Common myeloid progenitor, CD34-positive (primary cell): ENCODE measurements around the gene PCIF1.

Experiments used
- CTCF ChIA-PET: fragments of 350-600 bp; sonication (Branson Sonifier 250); formaldehyde crosslinking; loops from one replicate; lab custom pipeline; 2021; ENCODE audit warnings: antibody characterized with exemption; lab: Charles Lee
- POLR2A ChIA-PET: fragments of 350-600 bp; sonication (Branson Sonifier 250); formaldehyde crosslinking; loops from one replicate; lab custom pipeline; 2021; ENCODE audit warnings: antibody characterized with exemption; lab: Charles Lee
- DNase-seq, 3 donors: peaks; one replicate each; pipeline versions ENCODE4 v3.0.0 to v3.0.0-alpha.2; 2013
- H3K27ac ChIP-seq, 2 experiments: 1 replicate in 1 of 2; 2 replicates in 1 of 2; pipeline ENCODE4 v1.7.0; 2013; ENCODE audit warnings: inconsistent platforms in 2 of 2, low read length in 2 of 2, mild to moderate bottlenecking in 2 of 2, low read depth in 1 of 2, moderate library complexity in 1 of 2; ENCODE audit not compliant: severe bottlenecking in 2 of 2, insufficient read depth in 1 of 2, poor library complexity in 1 of 2
- H3K27me3 ChIP-seq, 5 experiments: replicated peaks in 2 of 5; 1 replicate in 3 of 5; 2 replicates in 2 of 5; pipeline versions ENCODE4 v1.6.1 to v1.7.0; 2013; ENCODE audit warnings: low read length in 4 of 5, mild to moderate bottlenecking in 2 of 5, moderate library complexity in 2 of 5, inconsistent platforms in 1 of 5; ENCODE audit not compliant: insufficient read depth in 5 of 5, control insufficient read depth in 4 of 5
- H3K36me3 ChIP-seq, 4 experiments: 1 replicate in 2 of 4; 2 replicates in 2 of 4; pipeline versions ENCODE4 v1.6.1 to v1.7.0; 2013; ENCODE audit warnings: low read length in 3 of 4, control low read depth in 1 of 4, mild to moderate bottlenecking in 1 of 4; ENCODE audit not compliant: control insufficient read depth in 4 of 4, insufficient read depth in 4 of 4
- H3K4me1 ChIP-seq, 4 experiments: 1 replicate in 3 of 4; 2 replicates in 1 of 4; pipeline versions ENCODE4 v1.6.1 to v1.7.1; 2013; ENCODE audit warnings: low read length in 3 of 4, mild to moderate bottlenecking in 3 of 4, control low read depth in 1 of 4, inconsistent platforms in 1 of 4, moderate library complexity in 1 of 4; ENCODE audit not compliant: control insufficient read depth in 4 of 4, insufficient read depth in 4 of 4; ENCODE audit errors: control extremely low read depth in 1 of 4
- H3K4me3 ChIP-seq, 7 experiments: 1 replicate in 4 of 7; 2 replicates in 3 of 7; pipeline versions ENCODE4 v1.5.1 to v1.7.0; 2013; ENCODE audit warnings: mild to moderate bottlenecking in 7 of 7, low read length in 6 of 7, moderate library complexity in 6 of 7, inconsistent platforms in 2 of 7, low read depth in 2 of 7, control low read depth in 1 of 7; ENCODE audit not compliant: insufficient read depth in 4 of 7, control insufficient read depth in 1 of 7; ENCODE audit errors: extremely low read depth in 1 of 7
- H3K9me3 ChIP-seq, 5 experiments: 1 replicate in 4 of 5; 2 replicates in 1 of 5; pipeline versions ENCODE4 v1.6.1 to v1.7.1; 2013; ENCODE audit warnings: low read length in 4 of 5, mild to moderate bottlenecking in 2 of 5, inconsistent platforms in 1 of 5, low read depth in 1 of 5, moderate library complexity in 1 of 5; ENCODE audit not compliant: control insufficient read depth in 4 of 5, insufficient read depth in 2 of 5; ENCODE audit errors: control extremely low read depth in 1 of 5
- WGBS: methylation state at CpG from one replicate; pipeline ENCODE4 v1.1.5; 2013; ENCODE audit not compliant: insufficient coverage; 5-methylcytosine and 5-hydroxymethylcytosine counted together

The PCIF1 gene

GRCh38 chr20:45909817-45910669 is 24.4 kb upstream of the PCIF1 start:
- DNase-seq, result no peak
- WGBS, result 89% methylated on average over 20 of the region's 22 CpGs
- Histone ChIP-seq H3K36me3 (peaks cover 0 to 8% (median 2%) of the 10 kb centered on the region in 4 experiments), H3K9me3 (no peaks in the 10 kb centered on the region), H3K27me3 (no peaks in the 10 kb centered on the region), H3K4me3 (peak overlapping the region in 3 of 7 experiments; percentile 40 to 78 (median 60)), H3K27ac (peak overlapping the region in 1 of 2 experiments; percentile 45), H3K4me1 (peaks cover 13 to 37% (median 31%) of the 10 kb centered on the region in 4 experiments)
- CTCF ChIA-PET, result interaction anchor here (0.8 to 4.1 kb wide), 13 partner anchors 10 to 111 kb away, joined by 3 to 12 read pairs (median 4); partner anchors contain the start of genes CTSA and NEURL2
- POLR2A ChIA-PET, result interaction anchor here (1.0 to 1.8 kb wide), 2 partner anchors 20 to 24 kb away, joined by 3 to 17 read pairs; partner anchors contain the start of gene PCIF1

GRCh38 chr20:45910670-45911485 is 23.6 kb upstream of the PCIF1 start:
- POLR2A ChIA-PET, result interaction anchor here (1.0 to 1.8 kb wide), 3 partner anchors 13 to 23 kb away, joined by 3 to 17 read pairs (median 4); partner anchors contain the start of gene PCIF1
- peaks cover 13 to 40% (median 34%) of the 10 kb centered on the region in 4 experiments for H3K4me1 ChIP-seq
- H3K4me3 ChIP-seq, result peak overlapping the region; percentile 37 to 79 (median 69)
- DNase-seq, result peak; percentile 100
- H3K27me3 ChIP-seq, result no peaks in the 10 kb centered on the region
- H3K9me3 ChIP-seq, result no peaks in the 10 kb centered on the region
- CTCF ChIA-PET, result interaction anchor here (0.8 to 4.1 kb wide), 9 partner anchors 10 to 112 kb away, joined by 3 to 12 read pairs (median 4); partner anchors contain the start of genes CTSA and NEURL2
- H3K27ac ChIP-seq, result peak overlapping the region; percentile 46 to 74
- 2% methylated on average over 27 of the region's 43 CpGs for WGBS
- H3K36me3 ChIP-seq, result peaks cover 0 to 8% (median 2%) of the 10 kb centered on the region in 4 experiments

GRCh38 chr20:45911486-45912343 is 22.8 kb upstream of the PCIF1 start, which contains the start of gene PLTP:
TSS of gene PLTP (minus strand) at chr20:45912155. CDS start at chr20:45911452, 703 bp downstream.
- peaks cover 13 to 40% (median 34%) of the 10 kb centered on the region in 4 experiments for H3K4me1 ChIP-seq
- POLR2A ChIA-PET, result interaction anchor here (0.6 to 1.8 kb wide), 3 partner anchors 13 to 22 kb away, joined by 3 to 17 read pairs (median 4); partner anchors contain the start of genes CTSA, NEURL2 and PCIF1
- peak within 1 kb of the TSS; percentile 46 to 74 for H3K27ac ChIP-seq
- peak; percentile 74 to 87 (median 81) for DNase-seq
- H3K27me3 ChIP-seq, result no peaks in the 10 kb centered on the region
- peaks cover 0 to 4% (median 0%) of the 10 kb centered on the region in 4 experiments for H3K36me3 ChIP-seq
- CTCF ChIA-PET, result interaction anchor here (4.1 kb wide), 1 partner anchor 21 kb away, joined by 12 read pairs; the partner anchor contains the start of genes CTSA and NEURL2
- no peaks in the 10 kb centered on the region for H3K9me3 ChIP-seq
- WGBS, result 2% methylated on average over 19 of the region's 58 CpGs
- H3K4me3 ChIP-seq, result peak within 1 kb of the TSS; percentile 37 to 79 (median 69)

DNA sequence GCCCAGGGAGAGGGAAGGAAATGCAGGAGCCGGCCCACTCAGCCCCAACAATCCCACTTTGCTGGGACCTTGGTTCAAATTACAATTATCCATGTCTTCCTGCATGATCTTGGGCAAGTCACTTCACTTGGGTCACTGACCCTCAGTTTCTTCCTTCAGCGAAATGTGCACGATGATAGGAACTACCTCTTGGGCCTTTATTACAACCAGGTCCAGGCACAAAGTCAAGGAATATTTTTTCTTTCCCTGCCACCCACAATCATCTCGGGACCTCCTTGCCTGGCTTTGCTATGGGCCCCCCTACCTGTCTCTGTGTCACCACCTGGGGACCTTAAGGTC is 22.2 kb upstream of the PCIF1 start:
- no peak for DNase-seq
- Histone ChIP-seq H3K4me3 (peak overlapping the region; percentile 37 to 79 (median 69)), H3K27me3 (no peaks in the 10 kb centered on the region), H3K27ac (peak overlapping the region in 1 of 2 experiments; percentile 74), H3K9me3 (no peaks in the 10 kb centered on the region), H3K36me3 (peaks cover 0 to 2% (median 0%) of the 10 kb centered on the region in 4 experiments), H3K4me1 (peaks cover 13 to 40% (median 34%) of the 10 kb centered on the region in 4 experiments)
- POLR2A ChIA-PET, result interaction anchor here (0.6 kb wide), 1 partner anchor 21 kb away, joined by 3 read pairs; the partner anchor contains the start of genes CTSA and NEURL2
- WGBS, result 51% methylated on average over 3 of the region's 4 CpGs
- CTCF ChIA-PET, result no interaction called here

DNA sequence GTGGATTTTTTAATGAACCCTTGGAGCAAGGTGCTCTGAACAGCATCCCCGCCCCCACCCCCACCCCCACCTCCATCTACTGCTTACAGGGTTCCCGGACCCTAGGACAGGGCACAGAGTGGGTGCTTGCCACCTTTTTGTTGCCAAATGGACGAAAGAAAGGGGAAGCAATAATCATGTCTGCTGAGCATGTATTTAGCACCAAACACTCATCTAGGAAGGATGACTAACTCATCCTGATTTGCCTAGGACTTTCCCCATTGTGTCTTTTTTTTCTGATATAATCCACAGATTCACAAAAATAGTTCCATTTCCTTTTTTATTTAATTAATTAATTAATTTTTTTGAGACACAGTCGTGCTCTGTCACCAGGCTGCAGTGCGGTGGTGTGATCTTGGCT is 21.4 kb upstream of the PCIF1 start:
- H3K27me3 ChIP-seq, result no peaks in the 10 kb centered on the region
- ChIA-PET CTCF (no interaction called here), POLR2A (no interaction called here)
- WGBS, result 71% methylated on average over 3 of the region's 5 CpGs
- no peak for DNase-seq
- peaks cover 13 to 40% (median 34%) of the 10 kb centered on the region in 4 experiments for H3K4me1 ChIP-seq
- H3K27ac ChIP-seq, result no peak overlapping the region
- H3K4me3 ChIP-seq, result no peak overlapping the region
- H3K36me3 ChIP-seq, result no peaks in the 10 kb centered on the region
- no peaks in the 10 kb centered on the region for H3K9me3 ChIP-seq

GRCh38 chr20:45917790-45918141 is 16.7 kb upstream of the PCIF1 start:
- ChIA-PET CTCF (interaction anchor here (0.8 to 3.8 kb wide), 3 partner anchors 12 to 51 kb away, joined by 3 to 14 read pairs (median 4); partner anchors contain the start of gene PCIF1), POLR2A (interaction anchor here (1.1 kb wide), 1 partner anchor 54 kb away, joined by 4 read pairs; no protein-coding TSS in a partner anchor)
- H3K9me3 ChIP-seq, result no peaks in the 10 kb centered on the region
- no peak overlapping the region for H3K4me3 ChIP-seq
- H3K36me3 ChIP-seq, result no peaks in the 10 kb centered on the region
- H3K27me3 ChIP-seq, result no peaks in the 10 kb centered on the region
- DNase-seq, result no peak
- peaks cover 5 to 14% (median 9%) of the 10 kb centered on the region in 4 experiments for H3K4me1 ChIP-seq
- 100% methylated on average over 1 of the region's 5 CpGs for WGBS
- no peak overlapping the region for H3K27ac ChIP-seq
